Fibroblast of lung (primary cell): ENCODE results near the gene KIRREL3. TPM values are rescaled to one million over a fixed set of nuclear protein-coding genes. Genes with fewer than 3 reads are reported as not detected.

Experiments
- DNase-seq, 2 donors: peaks; one replicate each; pipeline versions ENCODE4 v3.0.0 to v3.0.0-alpha.2; 2010; ENCODE audit warnings: low read depth in 2 of 2
- H2AFZ ChIP-seq: 2 replicates; pipeline ENCODE4 v1.5.1; 2012; ENCODE audit warnings: low read length, control low read depth, inconsistent platforms
- H3K27ac ChIP-seq: 2 replicates; pipeline ENCODE4 v1.5.1; 2011; ENCODE audit warnings: low read length, control low read depth; ENCODE audit not compliant: insufficient read depth
- H3K27me3 ChIP-seq: 2 replicates; pipeline ENCODE4 v1.5.1; 2011; ENCODE audit warnings: mild to moderate bottlenecking, low read length; ENCODE audit not compliant: control insufficient read depth, insufficient read depth
- H3K36me3 ChIP-seq: 2 replicates; pipeline ENCODE4 v1.5.1; 2011; ENCODE audit warnings: low read length; ENCODE audit not compliant: control insufficient read depth, insufficient read depth
- H3K4me1 ChIP-seq: 2 replicates; pipeline ENCODE4 v1.5.1; 2011; ENCODE audit warnings: low read length; ENCODE audit not compliant: control insufficient read depth, insufficient read depth; ENCODE audit errors: extremely low read depth
- H3K4me2 ChIP-seq: 2 replicates; pipeline ENCODE4 v1.5.1; 2011; ENCODE audit warnings: low read length, control low read depth; ENCODE audit not compliant: insufficient read depth; ENCODE audit errors: extremely low read depth
- H3K4me3 ChIP-seq, 4 experiments: fragments of 200-600 bp in 1 of 4; sonication (generic) in 1 of 4; replicated peaks in 1 of 4; 2 replicates each; pipeline ENCODE4 v1.5.1; 2011 to 2016; ENCODE audit warnings: low read length in 4 of 4, low read depth in 3 of 4, mild to moderate bottlenecking in 3 of 4, control low read depth in 2 of 4, inconsistent platforms in 1 of 4, mixed read lengths in 1 of 4; ENCODE audit not compliant: insufficient read depth in 1 of 4; ENCODE audit errors: control extremely low read depth in 1 of 4
- H3K79me2 ChIP-seq: 2 replicates; pipeline ENCODE4 v1.5.1; 2012; ENCODE audit warnings: mild to moderate bottlenecking, low read length, inconsistent platforms; ENCODE audit not compliant: control insufficient read depth, insufficient read depth
- H3K9ac ChIP-seq: 2 replicates; pipeline ENCODE4 v1.5.1; 2011; ENCODE audit warnings: mild to moderate bottlenecking, low read length, control low read depth; ENCODE audit not compliant: insufficient read depth
- H3K9me3 ChIP-seq: 2 replicates; pipeline ENCODE4 v1.5.1; 2012; ENCODE audit warnings: low read depth, low read length; ENCODE audit not compliant: control insufficient read depth, insufficient read depth
- H4K20me1 ChIP-seq: 2 replicates; pipeline ENCODE4 v1.5.1; 2011; ENCODE audit warnings: low read length; ENCODE audit not compliant: control insufficient read depth, insufficient read depth; ENCODE audit errors: extremely low read depth
- EZH2 ChIP-seq: IDR thresholded peaks from 2 replicates; pipeline ENCODE4 v1.5.1; 2012; ENCODE audit warnings: low read length, control low read depth, mild to moderate bottlenecking; ENCODE audit errors: missing control alignments
- polyA plus RNA-seq, 2 donors: library from polyadenylated mRNA; depleted of rRNA in 1 of 2; stranded (reverse) in 1 of 2; unstranded in 1 of 2; fragments of >200 nt; gene quantifications; 2 replicates each; pipeline ENCODE4 v1.2.1, GENCODE V29; 2011 to 2012; ENCODE audit warnings: missing spikeins in 1 of 2
- total RNA-seq: library from RNA; depleted of rRNA; stranded (reverse); fragments of >200 nt; gene quantifications from 2 replicates; pipeline ENCODE4 v1.2.1, GENCODE V29; 2014
- TF ChIP-seq, protein P1 (sequence below), 2 donors: IDR thresholded peaks in 1 of 2; conservative IDR thresholded peaks in 1 of 2; 1 replicate in 1 of 2; 2 replicates in 1 of 2; pipeline ENCODE4 v1.5.1; 2011 to 2012; ENCODE audit warnings: low read length in 2 of 2, control low read depth in 1 of 2, inconsistent platforms in 1 of 2, low read depth in 1 of 2, mild to moderate bottlenecking in 1 of 2

The KIRREL3 gene
- total and polyA plus RNA-seq, 2 donors (not counting 1 experiment from before 2014, with no cell fraction given), result 2.8 to 6.1 TPM

DNA sequence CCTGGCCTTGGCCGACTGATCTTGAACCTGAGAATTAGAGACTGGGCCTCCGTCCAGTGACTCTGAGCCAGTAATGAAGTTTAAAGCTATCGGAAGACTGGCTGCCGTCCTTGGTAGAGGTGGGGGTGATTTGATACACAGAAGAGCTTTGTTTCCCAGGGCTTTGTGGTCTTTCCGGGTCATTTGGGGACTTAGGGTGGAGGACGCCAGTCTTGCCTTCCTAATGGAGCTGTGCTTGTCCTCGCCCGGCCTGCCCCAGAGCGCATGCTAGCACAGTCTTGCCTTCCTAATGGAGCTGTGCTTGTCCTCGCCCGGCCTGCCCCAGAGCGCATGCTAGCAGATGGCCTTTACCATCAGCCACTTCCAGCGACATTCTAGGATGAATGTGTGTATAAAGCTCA, 579.3 kb downstream of the KIRREL3 start:
- no peaks in the 10 kb centered on the region for H3K79me2 ChIP-seq
- no peak for DNase-seq
- H3K36me3 ChIP-seq, result no peaks in the 10 kb centered on the region
- no peak overlapping the region for H3K4me3 ChIP-seq
- no peaks in the 10 kb centered on the region for H4K20me1 ChIP-seq
- H3K27ac ChIP-seq, result no peak overlapping the region
- TF ChIP-seq, protein P1, sequence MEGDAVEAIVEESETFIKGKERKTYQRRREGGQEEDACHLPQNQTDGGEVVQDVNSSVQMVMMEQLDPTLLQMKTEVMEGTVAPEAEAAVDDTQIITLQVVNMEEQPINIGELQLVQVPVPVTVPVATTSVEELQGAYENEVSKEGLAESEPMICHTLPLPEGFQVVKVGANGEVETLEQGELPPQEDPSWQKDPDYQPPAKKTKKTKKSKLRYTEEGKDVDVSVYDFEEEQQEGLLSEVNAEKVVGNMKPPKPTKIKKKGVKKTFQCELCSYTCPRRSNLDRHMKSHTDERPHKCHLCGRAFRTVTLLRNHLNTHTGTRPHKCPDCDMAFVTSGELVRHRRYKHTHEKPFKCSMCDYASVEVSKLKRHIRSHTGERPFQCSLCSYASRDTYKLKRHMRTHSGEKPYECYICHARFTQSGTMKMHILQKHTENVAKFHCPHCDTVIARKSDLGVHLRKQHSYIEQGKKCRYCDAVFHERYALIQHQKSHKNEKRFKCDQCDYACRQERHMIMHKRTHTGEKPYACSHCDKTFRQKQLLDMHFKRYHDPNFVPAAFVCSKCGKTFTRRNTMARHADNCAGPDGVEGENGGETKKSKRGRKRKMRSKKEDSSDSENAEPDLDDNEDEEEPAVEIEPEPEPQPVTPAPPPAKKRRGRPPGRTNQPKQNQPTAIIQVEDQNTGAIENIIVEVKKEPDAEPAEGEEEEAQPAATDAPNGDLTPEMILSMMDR (conservative IDR thresholded peaks at IDR 0.05 in 1 of 2, IDR thresholded peaks at IDR 0.05 in 1 of 2; ENCODE audit: low read depth in 1 of 2, low read length in 2 of 2), result no peak
- no peak for TF ChIP-seq EZH2
- H3K27me3 ChIP-seq, result no peaks in the 10 kb centered on the region
- no peak overlapping the region for H2AFZ ChIP-seq
- no peak overlapping the region for H3K4me2 ChIP-seq
- peaks cover 8% of the 10 kb centered on the region for H3K4me1 ChIP-seq
- H3K9ac ChIP-seq, result no peak overlapping the region
- H3K9me3 ChIP-seq, result no peaks in the 10 kb centered on the region

DNA sequence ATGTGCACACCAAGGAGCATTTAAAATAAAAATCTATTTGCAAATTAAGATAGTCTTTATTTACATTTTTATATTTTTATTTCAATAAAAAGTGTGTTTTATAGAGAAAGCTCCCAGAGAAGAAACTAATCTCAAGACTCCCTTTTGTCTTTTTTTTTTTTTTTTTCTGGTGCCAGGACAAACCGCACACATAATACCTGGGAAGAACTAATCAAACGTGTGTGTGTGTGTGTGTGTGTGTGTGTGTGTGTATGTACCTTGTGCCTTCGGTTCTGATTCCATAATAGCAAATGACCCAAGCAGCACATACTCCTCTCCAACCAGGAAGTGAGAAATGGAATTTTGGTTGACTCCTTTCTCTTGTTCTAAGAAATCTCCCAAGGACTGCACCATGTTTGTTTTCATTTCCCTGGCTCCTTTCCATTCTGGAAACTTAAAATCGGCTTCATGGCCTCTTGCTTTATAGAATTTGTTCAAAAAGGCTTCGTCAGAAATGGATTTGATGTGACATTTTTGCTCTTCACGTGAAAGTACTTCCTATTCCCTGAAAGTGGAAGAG, 579.8 kb downstream of the KIRREL3 start:
- Histone ChIP-seq H3K4me1 (peaks cover 13% of the 10 kb centered on the region), H4K20me1 (no peaks in the 10 kb centered on the region), H3K9ac (no peak overlapping the region), H3K36me3 (no peaks in the 10 kb centered on the region), H3K9me3 (no peaks in the 10 kb centered on the region), H3K79me2 (no peaks in the 10 kb centered on the region), H3K4me3 (no peak overlapping the region), H3K4me2 (no peak overlapping the region), H3K27ac (no peak overlapping the region), H2AFZ (no peak overlapping the region), H3K27me3 (no peaks in the 10 kb centered on the region)
- no peak for TF ChIP-seq EZH2
- TF ChIP-seq, protein P1 (conservative IDR thresholded peaks at IDR 0.05 in 1 of 2, IDR thresholded peaks at IDR 0.05 in 1 of 2; ENCODE audit: low read depth in 1 of 2, low read length in 2 of 2), result no peak
- DNase-seq, result no peak

DNA sequence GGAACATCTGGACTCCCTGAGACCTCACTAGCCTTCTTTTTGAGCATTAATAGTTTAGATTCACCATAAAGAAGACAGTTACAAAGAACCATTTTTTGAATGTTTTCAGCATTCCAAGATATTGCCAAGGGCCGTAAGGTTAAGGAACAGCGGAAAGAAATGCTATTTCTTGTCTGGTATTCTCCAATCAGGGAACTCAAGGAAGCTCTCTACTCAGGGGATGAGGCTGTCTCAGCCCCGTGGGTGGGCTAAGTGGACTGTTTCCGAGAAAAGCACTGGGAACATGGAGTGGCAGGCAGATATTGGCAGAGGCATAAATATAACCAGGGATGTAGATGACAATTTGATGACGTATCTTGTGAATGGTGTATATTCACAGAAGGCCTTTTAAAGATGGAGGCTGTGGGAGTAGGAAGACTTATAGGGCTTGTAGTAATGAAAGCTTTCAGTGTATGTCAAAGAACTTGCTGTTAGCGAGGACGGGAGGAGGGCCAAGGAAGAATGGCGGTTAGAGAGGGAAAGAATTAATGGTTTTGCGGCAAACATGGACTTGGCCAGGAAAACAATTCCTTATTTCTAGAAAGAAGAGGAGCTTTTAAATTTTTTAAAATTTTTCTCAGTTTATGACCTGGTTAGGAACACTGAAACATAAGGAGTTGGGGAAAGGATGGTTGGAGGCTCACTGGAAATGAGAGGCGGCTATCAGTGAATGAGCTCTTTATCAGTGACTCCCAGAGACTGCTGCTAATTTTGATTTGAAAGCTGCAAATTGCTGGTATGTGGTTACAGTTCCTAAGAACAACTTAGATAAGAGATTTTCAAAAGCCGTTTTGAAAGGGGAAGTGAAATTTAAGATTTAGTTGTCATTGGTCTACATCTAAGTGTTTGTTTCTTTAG, 580.5 kb downstream of the KIRREL3 start:
- Histone ChIP-seq H3K4me1 (peaks cover 19% of the 10 kb centered on the region), H3K4me2 (no peak overlapping the region), H3K36me3 (no peaks in the 10 kb centered on the region), H3K9me3 (no peaks in the 10 kb centered on the region), H4K20me1 (no peaks in the 10 kb centered on the region), H2AFZ (peak overlapping the region; percentile 17), H3K9ac (no peak overlapping the region), H3K27ac (no peak overlapping the region), H3K4me3 (no peak overlapping the region), H3K79me2 (no peaks in the 10 kb centered on the region), H3K27me3 (no peaks in the 10 kb centered on the region)
- TF ChIP-seq EZH2, result no peak
- peak; percentile 36 to 66 for DNase-seq
